ENCODE data around the gene TTC28. TPM values are rescaled to one million over a fixed set of nuclear protein-coding genes. Genes with fewer than 3 reads are reported as not detected.
A peak's percentile ranks its signal among the peaks of the same experiment; 100 is the strongest.

TTC28 gene
- total RNA-seq, 1 donor from 2014 or later = 1.3 TPM

GRCh38 chr22:27988704-27989103 is 690.9 kb downstream of the TTC28 start:
- no peaks in the 10 kb centered on the region for H3K27me3 ChIP-seq (ENCODE audit: control insufficient read depth, insufficient read depth, low read length)
- H3K36me3 ChIP-seq (ENCODE audit: control insufficient read depth, insufficient read depth, low read length) = no peaks in the 10 kb centered on the region
- TF ChIP-seq CTCF (IDR thresholded peaks at IDR 0.05; ENCODE audit: insufficient read depth, low read length, severe bottlenecking) = no peak
- H3K4me3 ChIP-seq (ENCODE audit: low read depth, low read length) = no peak overlapping the region
- FAIRE-seq (no peak), DNase-seq (ENCODE audit: low read depth) (no peak)

GRCh38 chr22:27987557-27987956 is 692.1 kb downstream of the TTC28 start:
- Histone ChIP-seq H3K4me3 (ENCODE audit: low read depth, low read length) (no peak overlapping the region), H3K27me3 (ENCODE audit: control insufficient read depth, insufficient read depth, low read length) (no peaks in the 10 kb centered on the region), H3K36me3 (ENCODE audit: control insufficient read depth, insufficient read depth, low read length) (no peaks in the 10 kb centered on the region)
- no peak for TF ChIP-seq CTCF (IDR thresholded peaks at IDR 0.05; ENCODE audit: insufficient read depth, low read length, severe bottlenecking)
- FAIRE-seq (no peak), DNase-seq (ENCODE audit: low read depth) (no peak)

- no peak for TF ChIP-seq CTCF (IDR thresholded peaks at IDR 0.05; ENCODE audit: insufficient read depth, low read length, severe bottlenecking)
- no peaks in the 10 kb centered on the region for H3K36me3 ChIP-seq (ENCODE audit: control insufficient read depth, insufficient read depth, low read length)
- no peak for FAIRE-seq
These were observed 692.7 kb downstream of the TTC28 start for GRCh38 chr22:27986937-27987336.

GRCh38 chr22:27986459-27986858 is 693.2 kb downstream of the TTC28 start:
- H3K36me3 ChIP-seq (ENCODE audit: control insufficient read depth, insufficient read depth, low read length) = no peaks in the 10 kb centered on the region
- TF ChIP-seq CTCF (IDR thresholded peaks at IDR 0.05; ENCODE audit: insufficient read depth, low read length, severe bottlenecking) = no peak
- no peak overlapping the region for H3K4me3 ChIP-seq (ENCODE audit: low read depth, low read length)
- no peaks in the 10 kb centered on the region for H3K27me3 ChIP-seq (ENCODE audit: control insufficient read depth, insufficient read depth, low read length)
- FAIRE-seq = no peak
- no peak for DNase-seq (ENCODE audit: low read depth)

More at GRCh38 chr22:27986937-27987336, 692.7 kb downstream of the TTC28 start:
- no peaks in the 10 kb centered on the region for H3K27me3 ChIP-seq (ENCODE audit: control insufficient read depth, insufficient read depth, low read length)
- H3K4me3 ChIP-seq (ENCODE audit: low read depth, low read length) = no peak overlapping the region
- no peak for DNase-seq (ENCODE audit: low read depth)

- H3K36me3 ChIP-seq (ENCODE audit: control insufficient read depth, insufficient read depth, low read length) = no peaks in the 10 kb centered on the region
- H3K27me3 ChIP-seq (ENCODE audit: control insufficient read depth, insufficient read depth, low read length) = no peaks in the 10 kb centered on the region
- no peak overlapping the region for H3K4me3 ChIP-seq (ENCODE audit: low read depth, low read length)
- TF ChIP-seq CTCF (IDR thresholded peaks at IDR 0.05; ENCODE audit: insufficient read depth, low read length, severe bottlenecking) = no peak
- no peak for DNase-seq (ENCODE audit: low read depth)
- peak; percentile 13 for FAIRE-seq
These were observed 694.0 kb downstream of the TTC28 start for GRCh38 chr22:27985323-27986275.

All from bronchial epithelial cell (primary cell).